WI38 (cell line): Measurements from ENCODE around the gene HTR1E.
"Not testable (repeated sequence)": the region's sequence is repeated elsewhere in the genome, so short reads cannot be mapped to it uniquely, and the experiment has no call there.

ENCODE experiments used
- H3K4me3 ChIP-seq: 2 replicates; pipeline ENCODE4 v1.5.1; 2011; ENCODE audit warnings: low read depth, mild to moderate bottlenecking, control low read depth, low read length
- CTCF ChIP-seq: IDR thresholded peaks from 2 replicates; pipeline ENCODE4 v1.5.1; 2012; ENCODE audit warnings: low read depth, mild to moderate bottlenecking, control low read depth, low read length

The HTR1E gene

GRCh38 chr6:86978251-86978650 is 40.9 kb downstream of the HTR1E start:
- no peak for TF ChIP-seq CTCF
- no peak overlapping the region for H3K4me3 ChIP-seq

GRCh38 chr6:87001494-87001893 is 64.2 kb downstream of the HTR1E start:
- TF ChIP-seq CTCF = no peak
- H3K4me3 ChIP-seq = no peak overlapping the region

- H3K4me3 ChIP-seq = not testable (repeated sequence)
Observed at GRCh38 chr6:87002391-87002790, 65.1 kb downstream of the HTR1E start.

GRCh38 chr6:87006541-87006940 is 69.2 kb downstream of the HTR1E start:
- not testable (repeated sequence) for H3K4me3 ChIP-seq

- not testable (repeated sequence) for H3K4me3 ChIP-seq
Observed at GRCh38 chr6:87009581-87009980, 72.3 kb downstream of the HTR1E start.

- H3K4me3 ChIP-seq = no peak overlapping the region
- TF ChIP-seq CTCF = no peak
Observed at GRCh38 chr6:87012035-87012434, 74.7 kb downstream of the HTR1E start.

GRCh38 chr6:87012743-87013142 is 75.4 kb downstream of the HTR1E start:
- H3K4me3 ChIP-seq = no peak overlapping the region
- TF ChIP-seq CTCF = no peak

- no peak overlapping the region for H3K4me3 ChIP-seq
- no peak for TF ChIP-seq CTCF
Observed at GRCh38 chr6:87016772-87017171, 79.4 kb downstream of the HTR1E start.

- H3K4me3 ChIP-seq = no peak overlapping the region
- no peak for TF ChIP-seq CTCF
Observed at GRCh38 chr6:87027021-87027420, 89.7 kb downstream of the HTR1E start.
